HG02981 (cell line): Measurements from ENCODE around the gene CBARP.

Experiments used
- ATAC-seq: cut with Tn5 transposase; IDR thresholded peaks from one replicate; pipeline ENCODE4 v1.9.1; 2021; ENCODE audit warnings: mild to moderate bottlenecking, moderate library complexity; ENCODE audit not compliant: unreplicated experiment

The CBARP gene

DNA sequence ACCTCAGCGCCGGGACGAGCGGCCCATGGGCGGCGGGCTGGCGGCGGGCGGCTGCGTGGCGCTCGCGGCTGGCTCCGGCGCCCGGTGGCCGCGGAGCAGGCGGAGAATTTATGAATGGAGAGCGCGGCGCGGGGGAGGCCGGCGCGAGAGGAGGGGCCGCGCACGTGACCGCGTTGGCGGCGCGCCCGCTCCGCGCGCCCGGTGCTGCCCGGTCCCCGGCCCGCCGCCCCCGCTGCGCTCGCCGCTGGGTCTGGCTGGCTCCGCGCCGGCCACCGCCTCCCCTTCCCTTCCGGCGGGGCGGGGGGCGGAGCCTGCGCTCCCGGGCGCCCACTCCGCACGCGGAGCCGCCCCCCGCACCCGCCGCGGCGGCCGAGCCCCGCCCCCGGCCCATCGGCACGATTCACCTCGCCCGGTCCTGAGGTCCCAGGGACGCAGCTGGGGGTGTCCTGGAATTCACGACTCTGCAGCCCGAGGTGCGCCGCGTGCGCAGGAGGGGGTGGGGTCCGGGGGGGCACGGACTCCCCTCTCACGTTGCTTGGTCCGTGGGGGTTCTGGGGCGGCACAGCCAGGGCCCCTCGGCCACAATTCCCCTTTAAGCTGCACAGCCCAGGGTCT lies at the start of gene CBARP:
CBARP (minus strand) TSS at position 252 of the 615 bp plus-strand sequence. CDS start 1,905 bp downstream, outside the sequence.
- ATAC-seq = no peak

GRCh38 chr19:1286487-1287353 lies 48.9 kb upstream of the CBARP start:
- ATAC-seq = no peak

DNA sequence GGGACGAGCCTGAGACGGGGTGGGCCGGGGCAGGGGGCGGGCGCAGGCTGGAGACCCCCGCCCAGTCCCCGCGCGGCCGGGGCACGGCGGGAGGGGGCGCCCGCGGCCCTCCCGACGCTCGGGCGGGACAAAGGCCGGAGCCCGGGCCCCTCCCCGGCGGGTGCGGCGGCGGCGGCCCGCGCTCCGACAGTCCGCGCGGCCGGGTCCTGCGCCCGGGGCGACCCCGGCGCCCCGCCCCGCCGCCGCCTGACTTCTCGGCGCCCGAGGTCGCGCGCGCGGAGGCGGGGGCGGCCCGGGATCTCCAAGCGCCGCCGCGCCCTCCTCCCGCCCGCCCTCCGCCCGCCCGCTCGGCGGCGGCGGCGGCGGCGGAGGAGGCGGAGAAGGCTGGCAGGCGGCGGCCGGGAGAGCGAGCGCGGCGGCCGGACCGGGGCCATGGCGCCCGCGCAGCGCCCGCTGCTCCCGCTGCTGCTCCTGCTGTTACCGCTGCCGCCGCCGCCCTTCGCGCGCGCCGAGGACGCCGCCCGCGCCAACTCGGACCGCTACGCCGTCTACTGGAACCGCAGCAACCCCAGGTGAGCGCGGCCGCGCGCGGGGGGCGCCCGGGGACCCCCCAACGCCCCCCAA lies 48.0 kb upstream of the CBARP start, which contains the start of gene EFNA2:
EFNA2 (plus strand) TSS at position 137 of the 624 bp plus-strand sequence; CDS start at position 433, 296 bp downstream.
- ATAC-seq = no peak

GRCh38 chr19:1284979-1285736 lies 47.4 kb upstream of the CBARP start:
- ATAC-seq = no peak

DNA sequence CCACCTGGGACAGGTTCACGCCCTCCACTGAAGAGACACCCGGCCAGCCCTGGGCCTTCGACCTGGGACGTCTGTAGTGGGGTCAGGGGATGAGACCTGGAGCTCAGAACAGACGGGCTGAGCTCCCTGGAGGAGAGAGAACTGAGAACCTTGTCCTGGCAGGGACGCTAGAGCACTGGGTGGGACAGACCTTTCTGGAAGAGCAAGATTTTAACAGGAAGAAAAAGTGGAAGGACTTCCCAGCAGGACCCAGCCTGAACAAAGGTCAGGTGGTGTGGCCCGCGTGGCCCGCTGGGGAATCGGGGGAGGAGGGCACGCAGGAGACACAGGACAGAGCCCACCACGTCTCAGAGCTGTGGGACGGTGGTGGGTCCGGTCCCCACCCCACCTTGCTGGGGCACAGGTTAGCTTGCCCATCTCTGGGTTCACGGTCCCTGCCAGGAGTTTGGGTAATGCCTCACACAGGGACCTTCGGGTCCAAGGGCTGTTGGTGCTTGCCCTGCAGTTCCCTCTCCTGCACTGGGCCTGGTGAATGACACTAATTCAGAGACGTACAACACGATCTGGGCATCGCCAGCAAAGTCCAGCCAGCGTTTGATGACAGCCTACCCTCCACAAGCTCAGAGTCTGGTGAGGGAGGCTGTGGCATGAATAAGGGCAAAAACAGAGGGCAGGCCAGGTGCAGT lies 46.6 kb upstream of the CBARP start:
- ATAC-seq = no peak

GRCh38 chr19:1283917-1284292 lies 46.1 kb upstream of the CBARP start:
- ATAC-seq = no peak

DNA sequence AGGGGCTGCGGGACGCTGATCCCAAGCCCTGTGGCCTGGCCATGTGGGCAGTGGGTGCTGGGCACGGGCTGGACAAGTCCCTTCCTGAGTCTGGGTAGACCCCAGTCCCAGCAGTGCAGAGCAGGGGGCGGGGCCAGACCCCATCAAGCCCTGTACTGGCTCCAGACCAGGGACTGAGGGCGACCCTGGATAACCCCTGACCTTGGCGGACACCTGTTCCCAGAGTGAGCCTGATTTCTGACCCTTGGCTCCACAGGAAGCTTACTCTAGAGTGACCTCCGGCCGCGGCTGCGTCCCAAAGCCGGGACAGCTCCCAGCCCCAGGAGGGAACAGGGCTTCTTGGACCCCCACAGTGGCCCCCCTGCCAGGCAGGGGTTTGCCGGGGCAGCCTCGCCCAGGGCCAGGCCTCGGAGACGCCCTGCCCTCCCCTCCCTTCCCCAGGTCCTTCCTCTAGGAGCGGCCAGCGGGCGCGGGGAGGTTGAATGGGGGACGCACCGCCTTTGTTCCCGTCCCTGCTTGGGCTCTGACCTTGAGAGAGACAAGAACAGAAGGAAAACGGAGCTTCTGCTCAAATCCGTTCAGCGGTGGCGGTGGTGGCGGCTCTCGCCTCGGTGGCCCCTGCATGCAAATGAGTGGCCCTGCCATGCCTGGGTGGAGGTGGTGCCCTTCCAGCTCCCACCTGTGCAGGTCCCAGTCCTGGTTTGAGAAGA lies 45.6 kb upstream of the CBARP start:
- no peak for ATAC-seq

GRCh38 chr19:1282588-1283206 lies 44.9 kb upstream of the CBARP start:
- ATAC-seq = no peak

- ATAC-seq = no peak
These were observed 43.9 kb upstream of the CBARP start for GRCh38 chr19:1281569-1282287.

DNA sequence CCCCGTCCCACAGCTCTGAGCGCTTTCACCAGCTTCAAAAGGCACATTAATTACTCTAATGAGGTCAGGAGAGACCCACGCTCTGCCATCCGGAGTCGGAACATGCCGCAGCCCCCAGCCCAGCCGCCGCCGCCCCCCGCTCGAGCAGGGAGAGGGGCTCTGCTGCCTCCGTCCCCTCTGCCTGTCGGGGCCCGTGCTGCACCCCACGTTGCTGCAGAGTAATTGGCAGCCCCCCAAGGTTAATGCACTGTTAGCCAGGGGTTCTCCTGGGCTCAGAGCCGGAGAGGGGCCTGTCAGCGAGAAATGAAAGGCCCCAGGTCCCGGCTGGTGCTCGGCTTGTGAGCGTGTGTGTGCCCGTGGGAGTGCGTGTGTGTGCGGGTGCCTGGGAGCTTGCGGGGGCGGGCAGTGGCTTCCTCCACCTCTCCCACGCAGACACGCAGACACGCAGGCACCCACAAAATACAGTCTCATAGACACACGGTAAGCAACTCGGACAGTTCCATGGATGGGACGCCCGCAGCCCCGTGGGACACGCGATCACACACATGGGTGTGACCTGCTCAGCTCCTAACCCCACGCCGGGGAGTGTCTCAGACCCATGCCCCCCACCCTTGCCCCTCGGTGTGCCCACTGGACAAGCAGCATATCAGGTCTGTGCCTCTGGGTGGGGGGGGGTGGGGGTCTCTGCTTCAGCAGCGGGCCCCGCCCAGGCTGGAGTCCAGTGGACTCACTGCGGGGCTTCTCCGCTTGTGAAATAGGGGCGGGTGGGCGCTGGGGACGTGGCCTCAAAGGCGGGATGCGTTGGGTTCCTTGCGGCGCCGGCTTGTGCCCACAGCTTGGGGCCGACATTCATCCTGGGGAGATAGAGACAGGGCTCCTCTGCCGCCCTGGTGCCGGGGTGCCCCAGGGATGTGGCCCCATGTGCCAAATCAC lies 43.1 kb upstream of the CBARP start:
- ATAC-seq = no peak

- no peak for ATAC-seq
These were observed 42.1 kb upstream of the CBARP start for GRCh38 chr19:1279782-1280341.

- ATAC-seq = no peak
These were observed 41.2 kb upstream of the CBARP start for GRCh38 chr19:1278713-1279660.

DNA sequence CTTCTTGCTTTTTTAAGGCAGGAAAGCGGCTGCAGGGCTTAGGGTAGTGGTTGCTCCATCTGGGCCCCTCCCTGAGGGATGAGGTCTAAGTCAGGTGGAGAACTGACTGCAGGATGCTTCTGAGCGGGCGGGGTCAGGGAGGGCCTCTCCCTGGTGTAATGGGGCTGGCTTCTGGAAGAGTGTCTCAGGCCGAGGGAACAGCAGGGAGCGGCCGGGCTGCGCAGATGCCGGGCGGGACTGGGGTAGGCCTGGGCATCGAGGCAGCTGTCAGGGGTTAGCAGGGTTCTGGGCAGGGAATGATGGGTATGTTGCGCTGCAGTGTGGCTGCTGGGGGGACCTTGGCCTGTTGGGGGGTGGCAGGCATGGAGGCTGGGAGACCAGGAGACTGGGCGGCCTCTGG lies 40.3 kb upstream of the CBARP start:
- ATAC-seq = no peak

DNA sequence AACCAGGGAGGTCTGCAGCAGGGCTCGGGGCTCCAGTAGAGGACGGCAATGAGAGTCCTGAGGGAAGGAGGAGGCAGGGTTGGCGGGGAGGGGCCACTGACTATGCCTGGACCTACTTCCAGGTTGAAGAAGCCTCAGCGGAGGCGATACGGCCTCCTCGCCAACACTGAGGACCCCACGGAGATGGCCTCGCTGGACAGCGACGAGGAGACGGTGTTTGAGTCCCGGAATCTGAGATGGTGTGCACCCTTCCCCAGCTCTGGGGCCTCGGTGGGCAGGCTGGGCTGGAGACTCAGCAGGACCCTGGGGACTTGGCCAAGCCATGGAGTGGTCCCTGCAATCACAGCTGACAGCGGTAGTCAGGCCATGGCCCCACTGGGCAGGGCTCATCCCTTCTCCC lies 39.3 kb upstream of the CBARP start:
- no peak for ATAC-seq

- no peak for ATAC-seq
These were observed 38.8 kb upstream of the CBARP start for GRCh38 chr19:1276628-1277022.

DNA sequence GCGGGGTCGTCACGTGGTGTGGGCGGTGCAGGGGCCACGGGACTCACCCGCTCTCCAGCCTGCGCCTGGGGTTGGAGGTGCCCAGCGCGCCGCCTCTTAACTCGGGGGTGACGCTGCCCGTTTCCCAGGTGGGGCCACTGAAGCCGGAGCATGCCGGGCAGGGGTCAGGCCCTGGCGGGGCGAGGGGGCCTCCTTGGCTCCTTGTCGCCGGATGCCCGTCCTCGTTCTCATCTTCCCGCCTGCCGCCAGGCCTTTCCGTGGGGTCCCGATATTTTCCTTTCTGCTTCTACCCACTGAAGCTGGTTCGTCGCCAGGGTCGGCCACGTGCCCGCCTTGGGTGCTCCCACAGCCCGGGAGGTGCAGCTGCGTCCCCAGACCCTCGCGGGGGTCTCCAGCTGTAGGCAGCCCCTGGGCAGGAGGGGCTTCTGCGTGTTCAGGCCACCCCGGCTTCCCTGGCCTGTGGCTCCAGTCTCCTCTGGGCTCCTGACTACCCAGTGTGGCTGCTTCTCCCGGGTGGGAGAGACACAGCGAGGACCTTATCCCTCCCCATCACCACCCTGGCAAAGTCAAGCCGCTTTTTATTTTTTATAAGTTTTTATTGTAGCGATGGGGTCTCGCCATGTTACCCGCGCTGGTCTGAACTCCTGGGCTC lies 38.3 kb upstream of the CBARP start:
- no peak for ATAC-seq
